H1 (cell line): ENCODE data around the gene MMUT. TPM values are rescaled to one million over a fixed set of nuclear protein-coding genes. Genes with fewer than 3 reads are reported as not detected.

Experiments used
- CTCF ChIA-PET: fragments of 300-600 bp; sonication (Branson Sonifier 250); formaldehyde crosslinking; loops from one replicate; lab custom pipeline; 2021; ENCODE audit not compliant: partially characterized antibody; lab: Charles Lee
- POLR2A ChIA-PET: fragments of 300-600 bp; sonication (Branson Sonifier 250); formaldehyde crosslinking; loops from one replicate; lab custom pipeline; 2021; ENCODE audit warnings: inconsistent platforms; ENCODE audit not compliant: partially characterized antibody; lab: Charles Lee
- DNase-seq, 2 experiments: peaks; one replicate each; pipeline versions ENCODE4 v3.0.0 to v3.0.0-alpha.2; 2010 to 2022; ENCODE audit warnings: low spot score in 2 of 2, low read depth in 1 of 2, mixed read lengths in 1 of 2
- FAIRE-seq: peaks from 2 replicates; lab custom pipeline; 2011; peaks lifted over from hg19 to GRCh38; lab: Jason Lieb, UNC
- H2AFZ ChIP-seq: 2 replicates; pipeline ENCODE4 v1.8.1; 2012; ENCODE audit warnings: low read length, inconsistent platforms
- H2AK5ac ChIP-seq: 2 replicates; pipeline ENCODE4 v1.6.1; 2013; ENCODE audit warnings: low read depth, low read length
- H2BK120ac ChIP-seq: replicated peaks from 2 replicates; pipeline ENCODE3; 2013; ENCODE audit warnings: low read depth, low read length, inconsistent platforms
- H2BK12ac ChIP-seq: 2 replicates; pipeline ENCODE4 v1.6.1; 2013; ENCODE audit warnings: low read depth, low read length
- H2BK15ac ChIP-seq: 2 replicates; pipeline ENCODE4 v1.6.1; 2013; ENCODE audit warnings: low read length
- H2BK20ac ChIP-seq: 2 replicates; pipeline ENCODE4 v1.6.1; 2013; ENCODE audit warnings: low read length
- H2BK5ac ChIP-seq: 2 replicates; pipeline ENCODE4 v1.6.1; 2013; ENCODE audit warnings: low read depth, low read length
- H3K14ac ChIP-seq: 2 replicates; pipeline ENCODE4 v1.6.1; 2013; ENCODE audit warnings: inconsistent platforms; ENCODE audit not compliant: insufficient read length
- H3K18ac ChIP-seq: 2 replicates; pipeline ENCODE4 v1.6.1; 2013; ENCODE audit warnings: low read length; ENCODE audit errors: extremely low read depth
- H3K23ac ChIP-seq: 2 replicates; pipeline ENCODE4 v1.6.1; 2013; ENCODE audit warnings: inconsistent platforms; ENCODE audit not compliant: insufficient read length
- H3K23me2 ChIP-seq: 2 replicates; pipeline ENCODE4 v1.6.1; 2013; ENCODE audit warnings: low read depth, low read length
- H3K27ac ChIP-seq: 2 replicates; pipeline ENCODE4 v1.6.1; 2011; ENCODE audit warnings: low read depth, low read length, inconsistent platforms
- H3K27me3 ChIP-seq, 4 experiments: replicated peaks in 1 of 4; 1 replicate in 1 of 4; 2 replicates in 3 of 4; pipeline versions ENCODE4 v1.6.1 to v1.8.1; 2011 to 2013; ENCODE audit warnings: low read length in 3 of 4, mild to moderate bottlenecking in 3 of 4, inconsistent platforms in 2 of 4, mixed read lengths in 2 of 4, moderate library complexity in 1 of 4; ENCODE audit not compliant: control insufficient read depth in 3 of 4, insufficient read depth in 3 of 4; ENCODE audit errors: extremely low read depth in 1 of 4
- H3K36me3 ChIP-seq, 4 experiments: 2 replicates each; pipeline versions ENCODE4 v1.6.1 to v1.8.1; 2011 to 2013; ENCODE audit warnings: mild to moderate bottlenecking in 4 of 4, low read length in 3 of 4, moderate library complexity in 2 of 4, control low read depth in 1 of 4, inconsistent platforms in 1 of 4; ENCODE audit not compliant: insufficient read depth in 4 of 4, control insufficient read depth in 2 of 4
- H3K4ac ChIP-seq: replicated peaks from 2 replicates; pipeline ENCODE3; 2013; ENCODE audit warnings: low read length, low read depth, mixed read lengths, inconsistent platforms; ENCODE audit not compliant: insufficient read length
- H3K4me1 ChIP-seq, 4 experiments: replicated peaks in 1 of 4; 1 replicate in 1 of 4; 2 replicates in 3 of 4; pipeline versions ENCODE4 v1.6.1 to v1.8.1; 2011 to 2013; ENCODE audit warnings: low read length in 3 of 4, inconsistent platforms in 2 of 4, mixed read lengths in 1 of 4; ENCODE audit not compliant: insufficient read depth in 4 of 4, control insufficient read depth in 3 of 4
- H3K4me2 ChIP-seq, 2 experiments: 2 replicates each; pipeline versions ENCODE4 v1.6.1 to v1.8.1; 2011 to 2013; ENCODE audit warnings: low read depth in 2 of 2, low read length in 2 of 2, control low read depth in 1 of 2, inconsistent platforms in 1 of 2, mild to moderate bottlenecking in 1 of 2; ENCODE audit not compliant: insufficient read depth in 1 of 2
- H3K4me3 ChIP-seq, 4 experiments: fragments of 200-600, 300-600 bp in 1 of 4; sonication (generic), shearing (Covaris generic), sonication (Bioruptor Twin) in 1 of 4; 2 replicates each; pipeline versions ENCODE4 v1.5.1 to v1.8.1; 2011 to 2016; ENCODE audit warnings: low read length in 4 of 4, low read depth in 3 of 4, control low read depth in 2 of 4, inconsistent platforms in 2 of 4, mild to moderate bottlenecking in 2 of 4, mixed read lengths in 1 of 4, moderate library complexity in 1 of 4; ENCODE audit not compliant: insufficient read depth in 2 of 4; ENCODE audit errors: extremely low read depth in 1 of 4
- H3K56ac ChIP-seq: replicated peaks from 2 replicates; pipeline ENCODE3; 2013; ENCODE audit warnings: low read depth, mild to moderate bottlenecking, mixed read lengths, low read length, inconsistent platforms; ENCODE audit not compliant: insufficient read length
- H3K79me1 ChIP-seq: 2 replicates; pipeline ENCODE4 v1.6.1; 2013; ENCODE audit warnings: low read depth, low read length, control low read depth
- H3K79me2 ChIP-seq, 2 experiments: 2 replicates each; pipeline versions ENCODE4 v1.6.1 to v1.8.1; 2012 to 2013; ENCODE audit warnings: low read length in 2 of 2, mild to moderate bottlenecking in 2 of 2, inconsistent platforms in 1 of 2; ENCODE audit not compliant: insufficient read depth in 2 of 2, control insufficient read depth in 1 of 2
- H3K9ac ChIP-seq, 4 experiments: replicated peaks in 1 of 4; 1 replicate in 1 of 4; 2 replicates in 3 of 4; pipeline versions ENCODE4 v1.6.1 to v1.8.1; 2011 to 2013; ENCODE audit warnings: low read depth in 3 of 4, low read length in 3 of 4, control low read depth in 2 of 4, mild to moderate bottlenecking in 2 of 4, moderate library complexity in 2 of 4, inconsistent platforms in 1 of 4; ENCODE audit errors: extremely low read depth in 1 of 4
- H3K9me3 ChIP-seq, 2 experiments: 2 replicates each; pipeline versions ENCODE4 v1.6.1 to v1.8.1; 2012 to 2013; ENCODE audit warnings: mild to moderate bottlenecking in 2 of 2, moderate library complexity in 2 of 2, control low read depth in 1 of 2, inconsistent platforms in 1 of 2, low read depth in 1 of 2, low read length in 1 of 2, mixed read lengths in 1 of 2; ENCODE audit not compliant: insufficient read depth in 2 of 2
- H4K20me1 ChIP-seq, 2 experiments: replicated peaks in 1 of 2; 2 replicates each; pipeline versions ENCODE3 to v1.8.1; 2011 to 2013; ENCODE audit warnings: inconsistent platforms in 2 of 2, low read length in 2 of 2, mild to moderate bottlenecking in 1 of 2; ENCODE audit not compliant: insufficient read depth in 2 of 2, control insufficient read depth in 1 of 2
- H4K5ac ChIP-seq: 2 replicates; pipeline ENCODE4 v1.6.1; 2013; ENCODE audit warnings: low read length, low read depth, mixed read lengths, inconsistent platforms; ENCODE audit not compliant: insufficient read length
- H4K8ac ChIP-seq: 2 replicates; pipeline ENCODE4 v1.8.0; 2013; ENCODE audit warnings: mild to moderate bottlenecking, moderate library complexity, low read length, inconsistent platforms; ENCODE audit not compliant: insufficient read depth; ENCODE audit errors: extremely low read depth
- H4K91ac ChIP-seq: replicated peaks from 2 replicates; pipeline ENCODE3; 2013; ENCODE audit warnings: low read length, mixed read lengths, inconsistent platforms; ENCODE audit not compliant: insufficient read length
- BACH1 ChIP-seq: IDR thresholded peaks from 2 replicates; pipeline ENCODE4 v1.6.1; 2012; ENCODE audit warnings: low read length, improper control_type of control experiment
- KDM5A ChIP-seq: fragments of 200-600 bp; IDR thresholded peaks from 2 replicates; pipeline ENCODE4 v1.7.1; 2012; ENCODE audit warnings: mild to moderate bottlenecking, low read length, inconsistent platforms, mixed read lengths
- POU5F1 ChIP-seq: IDR thresholded peaks from 2 replicates; pipeline ENCODE4 v1.6.1; 2011; ENCODE audit warnings: low read depth, mild to moderate bottlenecking, low read length, moderate library complexity
- RAD21 ChIP-seq, 2 experiments: IDR thresholded peaks in 1 of 2; conservative IDR thresholded peaks in 1 of 2; 2 replicates each; pipeline ENCODE4 v1.6.1; 2011; ENCODE audit warnings: low read depth in 2 of 2, low read length in 2 of 2, improper control_type of control experiment in 1 of 2, inconsistent platforms in 1 of 2, mild to moderate bottlenecking in 1 of 2, moderate library complexity in 1 of 2
- RBBP5 ChIP-seq: IDR thresholded peaks from 2 replicates; pipeline ENCODE4 v1.7.1; 2012; ENCODE audit warnings: low read depth, mild to moderate bottlenecking, inconsistent platforms, low read length, moderate library complexity, borderline replicate concordance
- SP1 ChIP-seq: IDR thresholded peaks from 2 replicates; pipeline ENCODE4 v1.6.1; 2011; ENCODE audit warnings: low read depth, low read length
- WGBS, 2 experiments: shearing (Covaris generic) in 1 of 2; methylation state at CpG; one replicate each; pipeline versions ENCODE4 v1.1.6 to v1.1.7; 2013 to 2015; ENCODE audit warnings: low lambda C conversion rate in 2 of 2, mixed read lengths in 2 of 2, inconsistent platforms in 1 of 2, low coverage in 1 of 2, missing lambda C conversion rate in 1 of 2; ENCODE audit not compliant: insufficient replicate concordance in 2 of 2, insufficient coverage in 1 of 2, insufficient read length in 1 of 2; ENCODE audit errors: extremely low coverage in 1 of 2, missing lambda C conversion rate in 1 of 2; 5-methylcytosine and 5-hydroxymethylcytosine counted together
- polyA plus RNA-seq, 7 experiments: library from polyadenylated mRNA; depleted of rRNA in 3 of 7; stranded (reverse) in 5 of 7; unstranded in 2 of 7; fragments of >200 nt in 5 of 7; fragments of 200-250 nt in 2 of 7; gene quantifications; 1 replicate in 5 of 7; 2 replicates in 1 of 7; 4 replicates in 1 of 7; pipeline versions ENCODE4 v1.2.1 to v1.2.3, GENCODE V29; 2011 to 2013; ENCODE audit warnings: missing spikeins in 2 of 7, mixed read lengths in 2 of 7
- total RNA-seq: library from RNA; stranded (reverse); fragmentation: NEBNext Ultra II Directional; extraction: Animal tissue kit (Norgen Biotek cat#: 25700); gene quantifications from 2 replicates; pipeline ENCODE4 v1.2.1, GENCODE V29; 2021

Gene MMUT
- total and polyA plus RNA-seq, 2 of the 8 experiments (the other 6 are each of a cell fraction or from before 2014, with no cell fraction given), result 5.2 to 13.0 TPM

DNA sequence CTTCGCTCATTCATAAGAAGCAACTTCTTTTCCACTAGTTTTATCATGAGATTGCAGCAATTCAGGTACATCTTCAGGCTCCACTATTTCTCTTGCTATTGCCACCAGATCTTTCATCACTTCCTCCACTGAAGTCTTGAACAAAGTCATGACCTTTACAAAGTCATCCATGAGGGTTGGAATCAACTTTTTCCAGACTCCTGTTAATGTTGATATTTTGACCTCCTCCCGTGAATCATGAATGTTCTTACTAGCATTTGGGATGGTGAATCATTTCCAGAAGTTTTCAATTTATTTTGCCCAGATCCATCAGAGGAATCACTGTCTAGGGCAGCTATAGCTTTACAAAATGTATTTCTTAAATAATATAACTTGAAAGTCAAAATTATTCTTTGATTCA, 1.6 kb upstream of the MMUT start:
- Histone ChIP-seq H2BK15ac (no peak overlapping the region), H3K23me2 (peaks cover 4% of the 10 kb centered on the region), H2BK120ac (no peak overlapping the region), H3K9me3 (no peaks in the 10 kb centered on the region), H3K27ac (no peak overlapping the region), H3K18ac (no peak overlapping the region), H3K9ac (no peak overlapping the region), H4K91ac (no peak overlapping the region), H2AK5ac (no peak overlapping the region), H3K79me1 (0 out of 2 replicates have a peak, but pooled peaks cover 6% of the 10 kb centered on the region), H3K4me3 (peak overlapping the region in 1 of 4 experiments; percentile 89; a peak in 3 of 8 replicates), H2BK5ac (no peak overlapping the region), H3K36me3 (no peaks in the 10 kb centered on the region), H3K23ac (no peak overlapping the region), H3K4me1 (no peaks in the 10 kb centered on the region), H3K14ac (no peak overlapping the region), H4K5ac (no peak overlapping the region), H3K27me3 (no peaks in the 10 kb centered on the region), H3K4ac (no peak overlapping the region), H2BK12ac (no peak overlapping the region), H2BK20ac (no peak overlapping the region), H3K79me2 (peaks cover 13 to 87% of the 10 kb centered on the region in 2 experiments), H3K56ac (no peak overlapping the region), H2AFZ (no peak overlapping the region), H3K4me2 (peak overlapping the region; percentile 78 to 80; a peak in 3 of 4 replicates), H4K20me1 (peaks cover 0 to 1% of the 10 kb centered on the region in 2 experiments), H4K8ac (no peak overlapping the region)
- ChIA-PET CTCF (no interaction called here), POLR2A (no interaction called here)
- DNase-seq, result no peak
- WGBS, 2 experiments, result 87% methylated on average over 2 of the region's 2 CpGs; no CpG with 5 or more reads in 1 of the 2 experiments
- TF ChIP-seq BACH1, result no peak
- TF ChIP-seq RBBP5, result no peak
- TF ChIP-seq KDM5A, result no peak
- no peak for TF ChIP-seq SP1
- no peak for TF ChIP-seq POU5F1
- TF ChIP-seq RAD21 (IDR thresholded peaks at IDR 0.05 in 1 of 2, conservative IDR thresholded peaks at IDR 0.05 in 1 of 2; ENCODE audit: low read depth in 2 of 2, low read length in 2 of 2), result no peak
- FAIRE-seq, result no peak
